PC-3 (cell line): ENCODE results near the gene NFATC1.

Experiments used
- EZH2phosphoT487 ChIP-seq: fragments of 300-600 bp; sonication (generic); IDR thresholded peaks from 2 replicates; pipeline ENCODE4 v1.6.1; 2018; ENCODE audit warnings: mild to moderate bottlenecking, antibody characterized with exemption, low read length, borderline replicate concordance
- TF ChIP-seq, protein P1 (sequence below): fragments of 300-600 bp; sonication (generic); conservative IDR thresholded peaks from 2 replicates; pipeline ENCODE4 v1.5.1; 2017; ENCODE audit warnings: antibody characterized with exemption, low read depth, mild to moderate bottlenecking, low read length

DNA sequence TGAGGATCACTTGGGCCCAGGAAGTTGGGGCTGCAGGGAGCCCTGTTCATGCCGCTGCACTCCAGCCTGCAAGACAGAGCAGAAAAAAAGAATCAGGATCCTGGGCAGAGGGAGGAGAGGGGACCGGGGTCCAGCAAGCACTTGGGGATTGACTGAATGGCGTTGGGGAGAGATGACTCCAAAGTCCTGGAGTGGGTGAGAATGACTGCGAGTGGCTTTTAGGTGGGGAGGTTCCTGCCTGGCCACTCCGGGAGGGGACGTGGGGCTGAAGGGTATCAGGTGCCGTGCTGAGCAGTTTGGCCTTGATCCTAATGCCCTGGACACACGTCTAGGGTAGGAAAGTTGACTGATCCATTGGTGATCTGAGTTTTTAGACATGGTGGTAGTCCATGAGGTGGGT is 3.5 kb upstream of the NFATC1 start:
- TF ChIP-seq, protein P1, sequence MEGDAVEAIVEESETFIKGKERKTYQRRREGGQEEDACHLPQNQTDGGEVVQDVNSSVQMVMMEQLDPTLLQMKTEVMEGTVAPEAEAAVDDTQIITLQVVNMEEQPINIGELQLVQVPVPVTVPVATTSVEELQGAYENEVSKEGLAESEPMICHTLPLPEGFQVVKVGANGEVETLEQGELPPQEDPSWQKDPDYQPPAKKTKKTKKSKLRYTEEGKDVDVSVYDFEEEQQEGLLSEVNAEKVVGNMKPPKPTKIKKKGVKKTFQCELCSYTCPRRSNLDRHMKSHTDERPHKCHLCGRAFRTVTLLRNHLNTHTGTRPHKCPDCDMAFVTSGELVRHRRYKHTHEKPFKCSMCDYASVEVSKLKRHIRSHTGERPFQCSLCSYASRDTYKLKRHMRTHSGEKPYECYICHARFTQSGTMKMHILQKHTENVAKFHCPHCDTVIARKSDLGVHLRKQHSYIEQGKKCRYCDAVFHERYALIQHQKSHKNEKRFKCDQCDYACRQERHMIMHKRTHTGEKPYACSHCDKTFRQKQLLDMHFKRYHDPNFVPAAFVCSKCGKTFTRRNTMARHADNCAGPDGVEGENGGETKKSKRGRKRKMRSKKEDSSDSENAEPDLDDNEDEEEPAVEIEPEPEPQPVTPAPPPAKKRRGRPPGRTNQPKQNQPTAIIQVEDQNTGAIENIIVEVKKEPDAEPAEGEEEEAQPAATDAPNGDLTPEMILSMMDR, result no peak
- no peak for TF ChIP-seq EZH2phosphoT487
